Calu3 (cell line): ENCODE results near the gene PRKAR1A. TPM values are rescaled to one million over a fixed set of nuclear protein-coding genes. Genes with fewer than 3 reads are reported as not detected.
A peak's percentile ranks its signal among the peaks of the same experiment; 100 is the strongest.
"Not testable (repeated sequence)": the region's sequence is repeated elsewhere in the genome, so short reads cannot be mapped to it uniquely, and the experiment has no call there.

Experiments
- BruUV-seq: library from RNA; stranded (reverse); fragments of 400-500 nt; replicated peaks from 2 replicates; lab custom pipeline; 2021; lab: Mats Ljungman, UMichigan
- CTCF ChIA-PET: fragments of 300-600 bp; sonication (Branson Sonifier 250); formaldehyde crosslinking; loops from one replicate; lab custom pipeline; 2022; ENCODE audit warnings: antibody characterized with exemption; lab: Charles Lee
- DNase-seq: peaks from one replicate; pipeline ENCODE4 v3.0.0; 2022
- H3K27ac Mint-ChIP-seq: one replicate; pipeline ENCODE4 v1.8.0; 2022; ENCODE audit warnings: mixed read lengths; ENCODE audit not compliant: unreplicated experiment
- H3K27me3 Mint-ChIP-seq: one replicate; pipeline ENCODE4 v1.8.0; 2022; ENCODE audit warnings: mixed read lengths; ENCODE audit not compliant: unreplicated experiment
- H3K36me3 Mint-ChIP-seq: one replicate; pipeline ENCODE4 v1.8.0; 2022; ENCODE audit warnings: mild to moderate bottlenecking, moderate library complexity, mixed read lengths; ENCODE audit not compliant: insufficient read depth, unreplicated experiment
- H3K4me1 Mint-ChIP-seq: one replicate; pipeline ENCODE4 v1.8.0; 2022; ENCODE audit warnings: mild to moderate bottlenecking, low read depth, mixed read lengths; ENCODE audit not compliant: unreplicated experiment
- H3K4me3 Mint-ChIP-seq: one replicate; pipeline ENCODE4 v1.8.0; 2022; ENCODE audit warnings: mild to moderate bottlenecking, low read depth, moderate library complexity, mixed read lengths; ENCODE audit not compliant: unreplicated experiment
- H3K9me3 Mint-ChIP-seq: one replicate; pipeline ENCODE4 v1.8.0; 2022; ENCODE audit warnings: low read depth, mixed read lengths; ENCODE audit not compliant: unreplicated experiment
- intact Hi-C: fragments of 100-400 bp; cut with micrococcal nuclease; formaldehyde crosslinking; loops from one replicate; pipeline ENCODE4 v1.10.0; 2022; ENCODE audit not compliant: unreplicated experiment
- total RNA-seq: library from RNA; stranded (reverse); gene quantifications from 2 replicates; pipeline ENCODE4 v1.2.3, GENCODE V29; 2022
- TF ChIP-seq, protein P1 (sequence below): fragments of 200-600 bp; IDR thresholded peaks from one replicate; pipeline ENCODE4 v1.8.0; 2022; ENCODE audit warnings: antibody characterized with exemption; ENCODE audit not compliant: unreplicated experiment

Gene PRKAR1A
- total RNA-seq, 1 experiment from 2014 or later = 239 TPM

DNA sequence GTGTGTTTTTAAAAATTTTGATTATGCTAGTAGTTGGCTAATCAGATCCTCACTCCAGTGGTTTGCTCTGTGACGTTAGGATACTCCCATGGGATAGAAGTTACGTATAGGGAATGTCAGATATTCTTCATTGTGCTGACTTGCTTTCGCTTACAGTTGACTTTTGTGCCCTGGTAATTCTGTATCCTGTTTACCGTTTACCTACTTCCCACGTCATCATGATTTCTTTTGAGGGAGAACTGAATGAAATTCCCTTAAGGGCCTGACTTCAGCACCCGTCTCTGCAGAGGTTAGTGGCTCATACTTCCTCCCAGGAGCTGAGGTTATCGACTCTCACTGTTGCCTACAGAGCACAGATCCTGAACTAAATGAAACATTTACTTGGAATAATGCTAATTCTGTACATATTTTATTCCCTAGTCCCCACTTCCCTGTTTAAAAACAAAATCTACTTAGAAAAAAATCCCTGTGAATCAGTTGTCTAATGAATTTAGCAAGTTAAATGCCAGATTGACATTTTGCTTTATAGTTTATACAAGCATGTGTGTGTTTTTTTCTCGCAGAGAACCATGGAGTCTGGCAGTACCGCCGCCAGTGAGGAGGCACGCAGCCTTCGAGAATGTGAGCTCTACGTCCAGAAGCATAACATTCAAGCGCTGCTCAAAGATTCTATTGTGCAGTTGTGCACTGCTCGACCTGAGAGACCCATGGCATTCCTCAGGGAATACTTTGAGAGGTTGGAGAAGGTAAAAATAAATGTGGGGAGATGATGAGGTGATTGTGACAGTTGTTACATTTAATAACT is 2.8 kb downstream of the PRKAR1A start:
- peaks cover 22% of the 10 kb centered on the region for H3K4me1 Mint-ChIP-seq
- H3K27me3 Mint-ChIP-seq = no peaks in the 10 kb centered on the region
- TF ChIP-seq, protein P1, sequence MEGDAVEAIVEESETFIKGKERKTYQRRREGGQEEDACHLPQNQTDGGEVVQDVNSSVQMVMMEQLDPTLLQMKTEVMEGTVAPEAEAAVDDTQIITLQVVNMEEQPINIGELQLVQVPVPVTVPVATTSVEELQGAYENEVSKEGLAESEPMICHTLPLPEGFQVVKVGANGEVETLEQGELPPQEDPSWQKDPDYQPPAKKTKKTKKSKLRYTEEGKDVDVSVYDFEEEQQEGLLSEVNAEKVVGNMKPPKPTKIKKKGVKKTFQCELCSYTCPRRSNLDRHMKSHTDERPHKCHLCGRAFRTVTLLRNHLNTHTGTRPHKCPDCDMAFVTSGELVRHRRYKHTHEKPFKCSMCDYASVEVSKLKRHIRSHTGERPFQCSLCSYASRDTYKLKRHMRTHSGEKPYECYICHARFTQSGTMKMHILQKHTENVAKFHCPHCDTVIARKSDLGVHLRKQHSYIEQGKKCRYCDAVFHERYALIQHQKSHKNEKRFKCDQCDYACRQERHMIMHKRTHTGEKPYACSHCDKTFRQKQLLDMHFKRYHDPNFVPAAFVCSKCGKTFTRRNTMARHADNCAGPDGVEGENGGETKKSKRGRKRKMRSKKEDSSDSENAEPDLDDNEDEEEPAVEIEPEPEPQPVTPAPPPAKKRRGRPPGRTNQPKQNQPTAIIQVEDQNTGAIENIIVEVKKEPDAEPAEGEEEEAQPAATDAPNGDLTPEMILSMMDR = no peak
- peaks cover 69% of the 10 kb centered on the region for H3K36me3 Mint-ChIP-seq
- no peak overlapping the region for H3K27ac Mint-ChIP-seq
- no peak for DNase-seq
- BruUV-seq = no TSS peak
- peak overlapping the region; percentile 96 for H3K4me3 Mint-ChIP-seq
- peaks cover 3% of the 10 kb centered on the region for H3K9me3 Mint-ChIP-seq
- CTCF ChIA-PET = no interaction called here
- intact Hi-C loops = no loop called here

DNA sequence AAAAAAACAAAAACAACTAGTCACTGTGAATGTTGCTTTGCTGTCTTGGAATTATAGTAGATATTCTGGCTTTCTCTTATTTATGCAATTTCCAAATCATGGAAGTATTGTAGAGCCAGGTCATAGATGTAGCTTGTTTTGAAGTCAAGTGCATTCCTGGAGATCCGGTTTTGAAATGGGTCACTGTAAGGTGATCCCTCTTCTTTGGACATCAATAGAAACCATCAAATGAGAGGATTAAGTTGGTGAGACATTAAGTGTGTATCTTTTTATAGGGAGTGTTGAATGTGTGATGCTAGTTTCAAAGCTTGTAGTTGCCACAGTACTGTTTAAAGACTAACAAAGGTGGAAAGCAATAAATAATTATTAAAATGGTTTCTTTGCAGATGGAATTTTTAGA is 4.5 kb downstream of the PRKAR1A start:
- Mint-ChIP-seq H3K27ac (no peak overlapping the region), H3K36me3 (peaks cover 62% of the 10 kb centered on the region), H3K27me3 (no peaks in the 10 kb centered on the region), H3K4me1 (peaks cover 22% of the 10 kb centered on the region), H3K9me3 (peaks cover 3% of the 10 kb centered on the region), H3K4me3 (no peak overlapping the region)
- intact Hi-C loops = no loop called here
- DNase-seq = no peak
- CTCF ChIA-PET = interaction anchor here (1.2 kb wide), 1 partner anchor 9 kb away, joined by 3 read pairs; no protein-coding TSS in a partner anchor
- TF ChIP-seq, protein P1 = no peak
- no TSS peak for BruUV-seq

DNA sequence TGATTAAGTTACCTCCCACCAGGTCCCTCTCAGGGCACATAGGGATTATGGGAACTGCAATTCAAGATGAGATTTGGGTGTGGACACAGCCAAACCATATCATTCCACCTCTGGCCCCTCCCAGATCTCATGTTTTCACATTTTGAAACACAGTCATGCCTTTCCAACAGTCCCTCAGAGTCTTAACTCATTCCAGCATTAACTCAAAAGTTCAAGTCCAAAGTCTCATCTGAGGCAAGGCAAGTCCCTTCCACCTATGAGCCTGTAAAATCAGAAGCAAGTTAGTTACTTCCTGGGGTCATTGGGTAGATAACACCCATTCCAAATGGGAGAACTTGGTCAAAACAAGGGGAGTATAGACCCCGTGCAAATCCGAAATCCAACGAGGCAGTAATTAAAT is 5.4 kb downstream of the PRKAR1A start:
- not testable (repeated sequence) for H3K9me3 Mint-ChIP-seq

DNA sequence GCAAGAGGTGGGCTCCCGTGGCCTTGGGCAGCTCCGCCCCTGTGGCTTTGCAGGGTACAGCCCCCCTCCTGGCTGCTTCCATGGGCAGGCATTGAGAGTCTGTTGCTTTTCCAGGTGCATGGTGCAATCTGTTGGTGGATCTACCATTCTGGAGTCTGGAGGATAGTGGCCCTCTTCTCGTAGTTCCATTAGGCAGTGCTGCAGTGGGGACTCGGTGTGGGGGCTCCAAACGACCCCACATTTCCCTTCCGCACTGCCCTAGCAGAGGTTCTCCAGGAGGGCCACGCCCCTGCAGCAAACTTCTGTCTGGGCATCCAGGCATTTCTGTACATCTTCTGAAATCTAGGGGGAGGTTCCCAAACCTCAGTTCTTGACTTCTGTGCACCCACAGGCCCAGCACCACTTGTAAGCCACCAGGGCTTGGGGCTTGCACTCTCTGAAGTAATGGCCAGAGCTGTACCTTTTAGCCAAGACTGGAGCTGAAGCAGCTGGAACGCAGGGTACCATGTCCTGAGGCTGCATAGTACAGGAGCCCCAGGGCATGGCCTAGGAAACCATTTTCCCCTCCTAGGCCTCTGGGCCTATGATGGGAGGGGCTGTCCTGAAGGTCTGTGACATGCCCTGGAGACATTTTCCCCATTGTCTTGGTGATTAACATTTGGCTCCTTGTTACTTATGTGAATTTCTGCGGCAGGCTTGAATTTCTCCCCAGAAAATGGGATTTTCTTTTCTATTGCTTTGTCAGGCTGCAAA is 6.0 kb downstream of the PRKAR1A start:
- Mint-ChIP-seq H3K4me1 (peaks cover 22% of the 10 kb centered on the region), H3K27ac (no peak overlapping the region), H3K27me3 (no peaks in the 10 kb centered on the region), H3K36me3 (peaks cover 47% of the 10 kb centered on the region), H3K9me3 (peaks cover 3% of the 10 kb centered on the region), H3K4me3 (no peak overlapping the region)
- intact Hi-C loops = no loop called here
- CTCF ChIA-PET = no interaction called here
- DNase-seq = no peak
- BruUV-seq = no TSS peak
- TF ChIP-seq, protein P1 = no peak

More for the DNA sequence above, 5.4 kb downstream of the PRKAR1A start:
- CTCF ChIA-PET, H3K27ac Mint-ChIP-seq, H3K4me3 Mint-ChIP-seq, H3K27me3 Mint-ChIP-seq, BruUV-seq, intact Hi-C loops, DNase-seq: not testable (repeated sequence)
- Mint-ChIP-seq H3K36me3 (peaks cover 53% of the 10 kb centered on the region), H3K4me1 (peaks cover 22% of the 10 kb centered on the region)

DNA sequence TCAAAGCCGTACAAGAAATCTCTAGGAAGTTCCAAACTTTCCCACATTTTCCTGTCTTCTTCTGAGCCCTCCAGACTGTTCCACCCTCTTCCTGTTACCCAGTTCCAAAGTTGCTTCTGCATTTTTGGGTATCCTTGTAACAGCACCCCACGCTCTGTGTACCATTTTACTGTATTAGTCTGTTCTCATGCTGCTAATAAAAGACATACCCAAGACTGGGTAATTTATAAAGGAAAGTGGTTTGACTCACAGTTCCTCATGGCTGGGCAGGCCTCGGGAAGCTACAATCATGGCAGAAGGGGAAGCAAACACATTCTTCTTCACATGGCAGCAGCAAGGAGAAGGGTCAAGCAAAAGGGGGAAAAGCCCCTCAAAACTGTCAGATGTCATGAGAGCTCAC is 6.8 kb downstream of the PRKAR1A start:
- Mint-ChIP-seq H3K36me3 (peaks cover 39% of the 10 kb centered on the region), H3K4me1 (peaks cover 22% of the 10 kb centered on the region)
- H3K9me3 Mint-ChIP-seq, intact Hi-C loops, BruUV-seq, H3K27me3 Mint-ChIP-seq, CTCF ChIA-PET, H3K4me3 Mint-ChIP-seq, DNase-seq, H3K27ac Mint-ChIP-seq: not testable (repeated sequence)
